Neural cell (in vitro differentiated cells): ENCODE results near the gene NIM1K. TPM values are rescaled to one million over a fixed set of nuclear protein-coding genes. Genes with fewer than 3 reads are reported as not detected.

ENCODE experiments used
- H2AFZ ChIP-seq: fragments of 200-600, 300-800 bp; sonication (generic), shearing (Covaris generic); 2 replicates; pipeline ENCODE4 v1.6.0; 2014; ENCODE audit warnings: low read depth, mild to moderate bottlenecking, antibody characterized with exemption, low read length, moderate library complexity
- H3F3A ChIP-seq: fragments of 200-600 bp; shearing (Covaris generic); 2 replicates; pipeline ENCODE4 v1.6.1; 2016; ENCODE audit warnings: mild to moderate bottlenecking, moderate library complexity, mixed read lengths, antibody characterized with exemption, low read length; ENCODE audit not compliant: insufficient read depth, poor library complexity, severe bottlenecking
- H3K27ac ChIP-seq: fragments of 200-600, 300-800 bp; sonication (generic), shearing (Covaris generic); 2 replicates; pipeline ENCODE4 v1.5.1; 2014; ENCODE audit warnings: mild to moderate bottlenecking, low read length, moderate library complexity
- H3K27me3 ChIP-seq: fragments of 300-800, 200-600 bp; sonication (generic), shearing (Covaris generic); 2 replicates; pipeline ENCODE4 v1.6.0; 2014; ENCODE audit warnings: mild to moderate bottlenecking, low read depth, low read length, moderate library complexity; ENCODE audit not compliant: insufficient read depth
- H3K36me3 ChIP-seq: fragments of 300-800, 200-600 bp; sonication (generic), shearing (Covaris generic); 2 replicates; pipeline ENCODE4 v1.5.1; 2014; ENCODE audit warnings: mild to moderate bottlenecking, antibody characterized with exemption, low read length, moderate library complexity; ENCODE audit not compliant: insufficient read depth
- H3K4me2 ChIP-seq: fragments of 300-800, 200-600 bp; sonication (generic), shearing (Covaris generic); 2 replicates; pipeline ENCODE4 v1.6.0; 2014; ENCODE audit warnings: mild to moderate bottlenecking, low read length
- H3K4me3 ChIP-seq: fragments of 300-800, 200-600 bp; sonication (generic), shearing (Covaris generic); 2 replicates; pipeline ENCODE4 v1.5.1; 2014; ENCODE audit warnings: mild to moderate bottlenecking, low read length, moderate library complexity
- H3K79me2 ChIP-seq: fragments of 200-600 bp; shearing (Covaris generic); replicated peaks from 2 replicates; pipeline ENCODE4 v1.6.0; 2014; ENCODE audit warnings: mild to moderate bottlenecking, low read length, moderate library complexity; ENCODE audit not compliant: insufficient read depth
- H3K9ac ChIP-seq: fragments of 300-800, 200-600 bp; sonication (generic), shearing (Covaris generic); 2 replicates; pipeline ENCODE4 v1.6.1; 2016; ENCODE audit warnings: mild to moderate bottlenecking, low read length, mixed read lengths
- H3K9me2 ChIP-seq: fragments of 200-600 bp; shearing (Covaris generic); 2 replicates; pipeline ENCODE4 v1.6.1; 2016; ENCODE audit warnings: mild to moderate bottlenecking, low read length, mixed read lengths; ENCODE audit not compliant: insufficient read depth
- H3K9me3 ChIP-seq: fragments of 200-600, 300-800 bp; sonication (generic), shearing (Covaris generic); 2 replicates; pipeline ENCODE4 v1.6.1; 2016; ENCODE audit warnings: mild to moderate bottlenecking, mixed run types, low read length, moderate library complexity, mixed read lengths
- H4K20me1 ChIP-seq: fragments of 200-600 bp; shearing (Covaris generic); 2 replicates; pipeline ENCODE4 v1.6.1; 2016; ENCODE audit warnings: mild to moderate bottlenecking, mixed run types; ENCODE audit not compliant: insufficient read depth
- EP300 ChIP-seq: fragments of 450-650 bp; conservative IDR thresholded peaks from 2 replicates; pipeline ENCODE4 v1.6.1; 2014; ENCODE audit warnings: antibody characterized with exemption, mild to moderate bottlenecking, moderate library complexity; ENCODE audit not compliant: poor library complexity, severe bottlenecking
- EZH2 ChIP-seq: fragments of 200-600, 300-800 bp; shearing (Covaris generic), sonication (generic); IDR thresholded peaks from 2 replicates; pipeline ENCODE4 v1.6.1; 2014; ENCODE audit warnings: antibody characterized with exemption, low read length, borderline replicate concordance, mild to moderate bottlenecking; ENCODE audit not compliant: insufficient read depth, poor library complexity, severe bottlenecking
- MXI1 ChIP-seq: fragments of 450-650 bp; conservative IDR thresholded peaks from 2 replicates; pipeline ENCODE4 v1.6.1; 2014; ENCODE audit warnings: antibody characterized with exemption, mild to moderate bottlenecking; ENCODE audit not compliant: poor library complexity, severe bottlenecking
- POLR2AphosphoS5 ChIP-seq: IDR thresholded peaks from 2 replicates; pipeline ENCODE4 v1.6.1; 2012
- RAD21 ChIP-seq: fragments of 450-650 bp; conservative IDR thresholded peaks from 2 replicates; pipeline ENCODE4 v1.6.1; 2014; ENCODE audit warnings: antibody characterized with exemption, mild to moderate bottlenecking, moderate library complexity
- SMC3 ChIP-seq: fragments of 450-650 bp; conservative IDR thresholded peaks from 2 replicates; pipeline ENCODE4 v1.6.1; 2014; ENCODE audit warnings: antibody characterized with exemption, mild to moderate bottlenecking, moderate library complexity; ENCODE audit not compliant: poor library complexity
- TAF1 ChIP-seq: IDR thresholded peaks from 2 replicates; pipeline ENCODE4 v1.6.1; 2012; ENCODE audit warnings: low read depth
- polyA plus RNA-seq: library from polyadenylated mRNA; depleted of rRNA; stranded (reverse); fragments of >200 nt; gene quantifications from 2 replicates; pipeline ENCODE4 v1.2.3, GENCODE V29; 2014
- TF ChIP-seq, protein P1 (sequence below): IDR thresholded peaks from 2 replicates; pipeline ENCODE4 v1.6.1; 2012; ENCODE audit warnings: borderline replicate concordance
- TF ChIP-seq, protein P2 (sequence below): fragments of 450-650 bp; IDR thresholded peaks from 2 replicates; pipeline ENCODE4 v1.5.1; 2014; ENCODE audit warnings: antibody characterized with exemption, mild to moderate bottlenecking, moderate library complexity; ENCODE audit not compliant: poor library complexity, severe bottlenecking

The NIM1K gene
- polyA plus RNA-seq, 1 donor from 2014 or later, result 4.4 TPM

DNA sequence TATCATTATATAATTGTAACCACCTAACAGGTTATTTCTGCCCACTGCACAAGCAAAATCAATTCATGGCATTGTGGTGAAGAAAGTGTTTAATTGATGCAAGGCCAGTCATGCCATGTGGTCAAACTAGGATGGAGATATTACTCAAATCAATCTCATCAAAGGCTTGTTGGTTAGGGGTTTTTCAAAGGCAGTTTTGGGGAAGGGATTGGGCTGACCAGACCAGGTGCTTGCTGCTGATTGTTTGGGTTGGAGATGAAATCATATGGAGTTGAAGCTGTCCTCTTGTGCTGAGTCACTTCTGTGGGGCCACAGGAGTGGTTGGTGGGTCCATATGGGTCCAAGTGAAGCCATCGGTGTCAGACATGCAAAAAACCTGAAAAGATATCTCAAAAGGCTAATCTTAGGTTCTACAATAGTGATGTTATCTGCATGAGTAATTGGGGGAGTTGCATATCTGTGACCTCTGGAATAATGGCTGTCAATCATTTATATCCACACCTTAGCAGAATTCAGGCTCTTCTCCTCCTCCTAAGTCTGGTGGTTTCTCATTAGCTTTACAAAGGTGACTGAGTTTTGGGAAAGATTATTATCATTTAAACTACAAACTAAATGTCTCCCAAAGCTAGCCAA lies 76.3 kb downstream of the NIM1K start:
- H3K9me3 ChIP-seq, result no peaks in the 10 kb centered on the region
- no peaks in the 10 kb centered on the region for H4K20me1 ChIP-seq
- no peaks in the 10 kb centered on the region for H3K27me3 ChIP-seq
- no peaks in the 10 kb centered on the region for H3K36me3 ChIP-seq
- H3K4me3 ChIP-seq, result no peak overlapping the region
- no peaks in the 10 kb centered on the region for H3K79me2 ChIP-seq
- H3K4me2 ChIP-seq, result no peak overlapping the region
- H3F3A ChIP-seq, result no peaks in the 10 kb centered on the region
- no peak overlapping the region for H2AFZ ChIP-seq
- H3K9ac ChIP-seq, result no peak overlapping the region
- TF ChIP-seq, protein P1, sequence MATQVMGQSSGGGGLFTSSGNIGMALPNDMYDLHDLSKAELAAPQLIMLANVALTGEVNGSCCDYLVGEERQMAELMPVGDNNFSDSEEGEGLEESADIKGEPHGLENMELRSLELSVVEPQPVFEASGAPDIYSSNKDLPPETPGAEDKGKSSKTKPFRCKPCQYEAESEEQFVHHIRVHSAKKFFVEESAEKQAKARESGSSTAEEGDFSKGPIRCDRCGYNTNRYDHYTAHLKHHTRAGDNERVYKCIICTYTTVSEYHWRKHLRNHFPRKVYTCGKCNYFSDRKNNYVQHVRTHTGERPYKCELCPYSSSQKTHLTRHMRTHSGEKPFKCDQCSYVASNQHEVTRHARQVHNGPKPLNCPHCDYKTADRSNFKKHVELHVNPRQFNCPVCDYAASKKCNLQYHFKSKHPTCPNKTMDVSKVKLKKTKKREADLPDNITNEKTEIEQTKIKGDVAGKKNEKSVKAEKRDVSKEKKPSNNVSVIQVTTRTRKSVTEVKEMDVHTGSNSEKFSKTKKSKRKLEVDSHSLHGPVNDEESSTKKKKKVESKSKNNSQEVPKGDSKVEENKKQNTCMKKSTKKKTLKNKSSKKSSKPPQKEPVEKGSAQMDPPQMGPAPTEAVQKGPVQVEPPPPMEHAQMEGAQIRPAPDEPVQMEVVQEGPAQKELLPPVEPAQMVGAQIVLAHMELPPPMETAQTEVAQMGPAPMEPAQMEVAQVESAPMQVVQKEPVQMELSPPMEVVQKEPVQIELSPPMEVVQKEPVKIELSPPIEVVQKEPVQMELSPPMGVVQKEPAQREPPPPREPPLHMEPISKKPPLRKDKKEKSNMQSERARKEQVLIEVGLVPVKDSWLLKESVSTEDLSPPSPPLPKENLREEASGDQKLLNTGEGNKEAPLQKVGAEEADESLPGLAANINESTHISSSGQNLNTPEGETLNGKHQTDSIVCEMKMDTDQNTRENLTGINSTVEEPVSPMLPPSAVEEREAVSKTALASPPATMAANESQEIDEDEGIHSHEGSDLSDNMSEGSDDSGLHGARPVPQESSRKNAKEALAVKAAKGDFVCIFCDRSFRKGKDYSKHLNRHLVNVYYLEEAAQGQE, result no peak
- TF ChIP-seq, protein P2, sequence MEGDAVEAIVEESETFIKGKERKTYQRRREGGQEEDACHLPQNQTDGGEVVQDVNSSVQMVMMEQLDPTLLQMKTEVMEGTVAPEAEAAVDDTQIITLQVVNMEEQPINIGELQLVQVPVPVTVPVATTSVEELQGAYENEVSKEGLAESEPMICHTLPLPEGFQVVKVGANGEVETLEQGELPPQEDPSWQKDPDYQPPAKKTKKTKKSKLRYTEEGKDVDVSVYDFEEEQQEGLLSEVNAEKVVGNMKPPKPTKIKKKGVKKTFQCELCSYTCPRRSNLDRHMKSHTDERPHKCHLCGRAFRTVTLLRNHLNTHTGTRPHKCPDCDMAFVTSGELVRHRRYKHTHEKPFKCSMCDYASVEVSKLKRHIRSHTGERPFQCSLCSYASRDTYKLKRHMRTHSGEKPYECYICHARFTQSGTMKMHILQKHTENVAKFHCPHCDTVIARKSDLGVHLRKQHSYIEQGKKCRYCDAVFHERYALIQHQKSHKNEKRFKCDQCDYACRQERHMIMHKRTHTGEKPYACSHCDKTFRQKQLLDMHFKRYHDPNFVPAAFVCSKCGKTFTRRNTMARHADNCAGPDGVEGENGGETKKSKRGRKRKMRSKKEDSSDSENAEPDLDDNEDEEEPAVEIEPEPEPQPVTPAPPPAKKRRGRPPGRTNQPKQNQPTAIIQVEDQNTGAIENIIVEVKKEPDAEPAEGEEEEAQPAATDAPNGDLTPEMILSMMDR, result no peak
- TF ChIP-seq MXI1 (no peak), RAD21 (no peak), POLR2AphosphoS5 (no peak), TAF1 (no peak), EZH2 (no peak), SMC3 (no peak), EP300 (no peak)
- H3K9me2 ChIP-seq, result no peaks in the 10 kb centered on the region
- no peak overlapping the region for H3K27ac ChIP-seq

DNA sequence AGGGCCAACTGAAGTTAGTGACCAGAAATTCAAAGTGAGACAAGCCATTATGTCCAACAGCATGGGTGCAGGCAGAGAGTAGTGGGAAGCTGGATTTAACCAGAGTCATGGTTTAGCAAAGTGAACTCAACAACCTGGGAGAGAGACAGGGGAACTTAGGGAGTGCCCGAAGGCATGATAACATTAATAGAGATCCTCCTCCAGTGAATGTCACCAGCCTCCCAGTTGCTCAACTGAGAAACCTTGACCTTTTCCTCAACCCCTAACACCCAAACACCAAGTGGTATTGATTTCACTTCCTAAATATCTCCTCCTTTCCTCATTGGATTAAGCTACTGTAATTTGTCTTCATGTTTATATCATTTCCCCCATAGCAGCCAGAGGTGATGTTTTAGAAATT lies 78.6 kb downstream of the NIM1K start:
- Histone ChIP-seq H3K4me3 (no peak overlapping the region), H3K9me3 (no peaks in the 10 kb centered on the region), H3K9ac (no peak overlapping the region), H4K20me1 (no peaks in the 10 kb centered on the region), H3K79me2 (no peaks in the 10 kb centered on the region), H3K9me2 (no peaks in the 10 kb centered on the region), H3K27ac (no peak overlapping the region), H3K4me2 (no peak overlapping the region), H3F3A (no peaks in the 10 kb centered on the region), H2AFZ (no peak overlapping the region), H3K27me3 (no peaks in the 10 kb centered on the region), H3K36me3 (no peaks in the 10 kb centered on the region)
- TF ChIP-seq RAD21, result no peak
- TF ChIP-seq, protein P1, result no peak
- TF ChIP-seq EZH2, result no peak
- no peak for TF ChIP-seq TAF1
- no peak for TF ChIP-seq MXI1
- TF ChIP-seq, protein P2, result no peak
- no peak for TF ChIP-seq SMC3
- no peak for TF ChIP-seq EP300
- TF ChIP-seq POLR2AphosphoS5, result no peak
